GM18511 (cell line): ENCODE results near the gene MAX.
"Not testable (repeated sequence)": the region's sequence is repeated elsewhere in the genome, so short reads cannot be mapped to it uniquely, and the experiment has no call there.

Experiments
- ATAC-seq: cut with Tn5 transposase; IDR thresholded peaks from one replicate; pipeline ENCODE4 v1.9.1; 2021; ENCODE audit warnings: mild to moderate bottlenecking, moderate library complexity; ENCODE audit not compliant: unreplicated experiment

The MAX gene

DNA sequence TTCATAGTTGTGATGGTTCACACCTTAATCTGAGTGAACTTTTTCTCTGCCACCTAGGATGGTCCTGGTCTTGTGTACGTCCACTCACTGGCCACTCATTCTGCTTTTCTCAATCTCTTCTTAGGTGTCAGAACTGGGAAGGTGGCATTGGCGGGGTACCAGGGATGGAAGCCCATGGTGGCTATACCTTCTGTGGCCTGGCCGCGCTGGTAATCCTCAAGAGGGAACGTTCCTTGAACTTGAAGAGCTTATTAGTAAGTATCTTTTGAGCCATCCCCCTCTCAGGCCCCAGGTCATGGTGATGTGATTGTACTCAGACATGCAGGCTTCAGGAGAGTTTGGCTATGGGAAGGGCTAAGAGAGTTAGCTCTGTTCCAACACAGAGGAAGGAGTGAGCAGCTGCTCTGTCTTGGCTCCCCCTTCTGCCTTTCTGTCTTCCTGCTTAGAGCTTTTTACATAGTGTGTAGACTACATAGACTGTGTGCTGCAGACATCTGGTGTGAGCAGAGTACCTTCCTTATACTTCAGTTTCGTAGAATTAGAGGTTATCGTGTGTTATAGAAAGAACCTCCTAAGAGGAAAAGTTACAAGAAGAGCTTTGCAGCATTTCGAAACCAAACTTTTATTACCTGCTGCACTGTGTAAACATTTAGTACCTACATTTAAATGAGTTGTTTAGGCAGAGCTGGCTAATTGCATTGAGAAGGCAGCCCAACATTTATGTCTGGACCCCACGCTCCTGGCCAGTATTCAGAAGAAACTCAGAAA lies 61.5 kb downstream of the MAX start:
- no peak for ATAC-seq

DNA sequence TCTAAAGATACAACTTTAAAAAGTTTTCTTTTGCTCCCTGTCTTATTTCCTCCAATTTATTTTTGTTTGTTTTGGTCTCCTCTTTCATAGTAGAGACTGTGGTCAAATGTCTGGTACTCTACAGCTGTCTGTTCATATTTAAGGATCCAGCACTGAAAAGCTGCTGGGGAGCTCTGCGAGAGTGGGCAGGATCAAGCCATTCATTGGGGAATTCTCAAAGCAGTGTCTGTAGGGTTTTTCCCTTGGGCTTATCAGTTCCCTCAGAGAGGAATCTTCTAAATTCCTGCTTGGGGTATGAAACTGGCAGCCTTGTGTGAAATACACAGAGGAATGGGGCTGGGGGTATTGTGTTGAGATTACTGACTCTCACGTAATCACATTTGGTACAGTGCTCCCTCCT lies 63.4 kb downstream of the MAX start:
- ATAC-seq, result no peak

DNA sequence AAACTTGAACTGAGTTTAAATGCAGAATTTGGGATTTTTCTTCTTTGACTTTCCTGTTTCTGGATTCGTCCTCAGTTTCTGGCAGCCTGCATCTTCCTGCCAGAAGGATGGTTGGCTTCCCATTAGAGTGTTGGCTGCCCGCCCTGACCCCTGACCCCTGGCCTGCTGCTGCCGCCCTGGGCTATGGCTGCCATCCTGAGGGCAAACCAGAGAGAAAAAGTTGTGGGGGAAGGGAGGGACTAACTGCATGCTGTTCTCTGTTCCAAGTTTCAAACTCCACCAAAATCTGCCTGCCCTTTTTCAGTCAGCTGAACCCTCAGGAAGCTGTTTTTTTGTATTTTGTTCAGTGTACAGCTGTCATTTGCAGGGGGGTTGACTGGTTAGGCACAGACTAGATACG lies 67.3 kb downstream of the MAX start:
- ATAC-seq, result no peak

DNA sequence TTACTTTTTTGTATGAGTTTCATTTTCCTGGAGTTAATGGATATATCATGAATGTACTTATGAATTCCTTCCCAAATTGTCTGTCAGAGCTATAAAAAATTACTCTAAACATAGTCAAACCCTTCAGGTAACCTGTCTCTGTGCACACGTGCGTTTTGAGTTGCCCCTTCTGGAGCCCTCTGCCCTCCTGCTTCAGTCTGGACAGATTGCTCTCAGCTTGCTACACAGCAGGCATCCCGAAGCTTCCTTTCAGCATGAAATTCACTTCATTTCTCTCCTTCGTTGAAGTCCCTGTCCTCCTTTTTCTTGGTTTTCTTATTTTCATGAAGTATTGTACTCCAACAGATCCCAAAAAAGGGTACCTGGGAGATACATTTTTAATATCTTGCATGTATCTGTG lies 68.3 kb downstream of the MAX start:
- ATAC-seq, result no peak

DNA sequence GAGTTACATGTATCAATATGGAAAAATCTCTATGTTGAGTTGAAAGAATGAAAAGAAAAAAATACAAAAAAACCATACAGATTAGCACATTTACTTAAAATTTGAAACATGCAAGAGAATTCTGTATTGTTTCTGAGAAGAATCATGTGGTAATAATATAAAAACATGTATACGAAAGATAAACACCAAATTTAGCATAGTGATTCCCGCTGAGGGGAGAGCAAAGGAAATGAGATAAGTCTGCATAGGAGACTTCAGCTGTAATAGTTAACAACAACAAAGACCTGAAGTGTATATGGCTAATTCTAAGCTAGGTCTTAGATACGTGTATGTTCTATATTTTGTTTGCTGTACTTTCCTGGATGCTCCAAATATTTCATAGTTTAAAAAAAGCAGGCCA lies 69.1 kb downstream of the MAX start:
- ATAC-seq, result no peak

DNA sequence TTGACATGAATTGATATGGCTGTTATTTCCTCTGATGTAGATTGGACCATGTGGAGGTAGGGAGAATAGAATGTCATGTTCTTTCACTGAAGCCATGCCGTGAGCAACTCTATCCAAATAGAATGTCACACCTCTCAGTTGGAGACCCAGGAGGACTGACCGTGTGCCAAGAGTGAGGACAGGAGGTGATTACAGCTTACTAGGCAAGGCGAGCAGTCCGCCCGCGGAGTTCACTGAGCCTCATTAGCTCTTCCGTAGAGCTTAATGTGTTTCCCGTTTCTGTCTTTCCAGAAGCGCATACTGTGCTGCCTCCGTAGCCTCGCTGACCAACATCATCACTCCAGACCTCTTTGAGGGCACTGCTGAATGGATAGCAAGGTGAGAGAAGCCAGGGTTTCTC lies 70.0 kb downstream of the MAX start:
- ATAC-seq, result no peak

DNA sequence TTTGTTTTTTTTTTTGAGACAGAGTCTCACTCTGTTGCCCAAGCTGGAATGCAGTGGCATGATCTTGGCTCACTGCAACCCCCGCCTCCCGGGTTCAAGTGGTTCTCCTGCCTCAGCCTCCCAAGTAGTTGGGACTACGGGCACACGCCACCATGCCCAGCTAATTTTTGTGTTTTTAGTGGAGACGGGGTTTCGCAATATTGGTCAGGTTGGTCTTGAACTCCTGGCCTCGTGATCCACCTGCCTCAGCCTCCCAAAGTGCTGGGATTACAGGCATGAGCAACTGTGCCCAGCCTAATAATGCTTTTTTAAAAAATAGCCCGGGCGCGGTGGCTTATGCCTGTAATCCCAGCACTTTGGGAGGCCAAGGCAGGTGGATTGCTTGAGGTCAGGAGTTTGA lies 71.0 kb downstream of the MAX start:
- not testable (repeated sequence) for ATAC-seq

DNA sequence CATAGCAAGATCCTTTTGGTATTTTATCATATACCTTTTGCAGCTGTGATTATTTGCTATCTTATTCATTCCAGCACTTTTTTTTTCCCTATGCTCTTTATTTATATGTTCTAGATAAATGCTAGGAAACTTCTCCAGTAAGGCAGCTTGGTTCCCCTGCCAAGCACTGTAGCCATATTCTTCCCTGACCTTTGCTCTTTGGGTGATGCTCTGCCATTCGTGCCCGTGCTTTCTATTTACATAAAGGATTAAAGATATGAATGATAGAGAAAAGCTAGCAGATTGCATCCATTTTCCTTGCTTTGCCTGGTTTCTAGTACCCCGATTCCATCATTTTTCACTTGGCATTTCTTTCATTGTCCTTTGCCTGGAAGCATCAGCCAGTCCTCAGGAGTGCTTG lies 73.4 kb downstream of the MAX start:
- ATAC-seq, result no peak

DNA sequence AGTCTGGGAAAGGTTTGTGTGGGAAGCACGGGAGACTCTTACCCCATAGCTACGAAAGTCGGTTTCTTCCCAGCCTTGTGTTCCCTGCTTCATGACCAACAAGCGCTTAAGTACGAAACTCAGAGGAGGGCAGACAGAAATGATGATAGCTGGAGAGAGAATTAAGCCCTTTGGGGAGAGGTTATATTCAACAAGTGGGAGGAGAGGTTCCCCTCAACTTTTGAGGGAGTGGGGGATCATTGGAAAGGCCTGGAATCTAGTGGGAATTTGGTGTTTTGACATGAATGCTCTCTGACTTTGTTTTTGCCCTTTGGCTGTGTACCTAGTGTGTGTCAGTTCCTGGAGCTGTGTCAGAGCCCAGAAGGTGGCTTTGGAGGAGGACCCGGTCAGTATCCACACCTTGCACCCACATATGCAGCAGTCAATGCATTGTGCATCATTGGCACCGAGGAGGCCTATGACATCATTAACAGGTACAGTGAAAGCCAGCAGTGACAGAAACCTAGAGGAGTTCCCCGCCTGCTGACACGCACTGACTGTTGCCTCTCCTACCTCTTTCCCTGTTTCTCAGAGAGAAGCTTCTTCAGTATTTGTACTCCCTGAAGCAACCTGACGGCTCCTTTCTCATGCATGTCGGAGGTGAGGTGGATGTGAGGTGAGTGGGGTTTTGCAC lies 75.1 kb downstream of the MAX start:
- ATAC-seq, result no peak

DNA sequence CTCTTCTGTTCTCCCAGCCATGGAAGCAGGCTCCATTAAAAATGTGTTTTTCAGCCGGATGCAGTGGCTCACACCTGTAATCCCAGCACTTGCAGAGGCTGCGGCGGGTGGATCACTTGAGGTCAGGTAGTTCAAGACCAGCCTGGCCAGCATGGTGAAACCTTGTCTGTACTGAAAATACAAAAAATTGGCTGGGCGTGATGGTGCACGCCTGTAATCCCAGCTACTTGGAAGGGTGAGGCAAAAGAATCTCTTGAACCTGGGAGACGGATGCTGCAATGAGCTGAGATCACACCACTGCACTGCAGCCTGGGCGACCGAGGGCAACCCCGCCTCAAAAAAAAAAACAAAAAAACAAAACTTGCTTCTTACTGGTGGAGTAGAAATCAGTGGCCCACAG lies 75.8 kb downstream of the MAX start:
- no peak for ATAC-seq

DNA sequence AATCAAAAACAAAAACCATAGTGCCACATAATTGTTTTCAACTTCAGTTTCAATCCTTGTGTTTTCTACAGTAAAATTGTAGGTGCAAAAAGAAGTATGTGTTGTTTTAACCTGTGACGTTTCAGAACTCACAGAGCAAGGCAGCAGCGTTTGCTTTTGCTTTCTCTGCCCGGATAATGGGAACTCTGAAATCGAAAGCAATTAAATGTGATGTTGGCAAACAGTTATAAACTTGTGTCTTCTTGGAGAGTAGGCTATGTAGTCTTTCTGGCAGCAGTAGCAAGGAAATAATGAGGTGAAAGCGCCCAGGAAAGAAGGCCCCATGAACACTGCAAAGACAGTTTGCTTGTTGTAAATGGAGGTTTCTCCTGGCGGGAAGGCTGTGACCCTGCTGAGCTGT lies 76.5 kb downstream of the MAX start:
- no peak for ATAC-seq
